ENCODE measurements around the gene HIGD2A.

Gene HIGD2A

GRCh38 chr5:176409765-176410164 lies 21.2 kb downstream of the HIGD2A start:
- WGBS, 2 experiments (ENCODE audit: insufficient coverage in 2 of 2): 92 to 95% methylated on average over 2 to 3 of the region's 4 CpGs
- Histone ChIP-seq H3K9me3 (ENCODE audit: control insufficient read depth, low read length) (no peaks in the 10 kb centered on the region), H3K4me3 (ENCODE audit: extremely low read depth, insufficient read depth, low read length, poor library complexity, severe bottlenecking) (no peak overlapping the region), H3K27ac (ENCODE audit: low read depth, low read length, severe bottlenecking) (no peak overlapping the region), H3K4me1 (ENCODE audit: control insufficient read depth, insufficient read depth, low read length, poor library complexity, severe bottlenecking) (peaks cover 21% of the 10 kb centered on the region), H3K36me3 (ENCODE audit: control insufficient read depth, insufficient read depth, low read length) (peaks cover 58% of the 10 kb centered on the region)

GRCh38 chr5:176410486-176411180 lies 22.1 kb downstream of the HIGD2A start:
- Histone ChIP-seq H3K4me3 (ENCODE audit: extremely low read depth, insufficient read depth, low read length, poor library complexity, severe bottlenecking) (no peak overlapping the region), H3K27ac (ENCODE audit: low read depth, low read length, severe bottlenecking) (no peak overlapping the region), H3K36me3 (ENCODE audit: control insufficient read depth, insufficient read depth, low read length) (peaks cover 50% of the 10 kb centered on the region), H3K4me1 (ENCODE audit: control insufficient read depth, insufficient read depth, low read length, poor library complexity, severe bottlenecking) (peaks cover 25% of the 10 kb centered on the region), H3K9me3 (ENCODE audit: control insufficient read depth, low read length) (no peaks in the 10 kb centered on the region)
- WGBS, 2 experiments (ENCODE audit: insufficient coverage in 2 of 2): 80 to 98% methylated on average over 3 to 4 of the region's 5 CpGs

GRCh38 chr5:176412517-176413254 lies 24.1 kb downstream of the HIGD2A start:
- Histone ChIP-seq H3K36me3 (ENCODE audit: control insufficient read depth, insufficient read depth, low read length) (peaks cover 34% of the 10 kb centered on the region), H3K27ac (ENCODE audit: low read depth, low read length, severe bottlenecking) (no peak overlapping the region), H3K9me3 (ENCODE audit: control insufficient read depth, low read length) (no peaks in the 10 kb centered on the region), H3K4me1 (ENCODE audit: control insufficient read depth, insufficient read depth, low read length, poor library complexity, severe bottlenecking) (peaks cover 25% of the 10 kb centered on the region), H3K4me3 (ENCODE audit: extremely low read depth, insufficient read depth, low read length, poor library complexity, severe bottlenecking) (no peak overlapping the region)
- 88 to 90% methylated on average over 6 to 8 of the region's 10 CpGs for WGBS, 2 experiments (ENCODE audit: insufficient coverage in 2 of 2)

GRCh38 chr5:176413255-176413565 lies 24.7 kb downstream of the HIGD2A start:
- H3K36me3 ChIP-seq (ENCODE audit: control insufficient read depth, insufficient read depth, low read length): peaks cover 30% of the 10 kb centered on the region
- peaks cover 25% of the 10 kb centered on the region for H3K4me1 ChIP-seq (ENCODE audit: control insufficient read depth, insufficient read depth, low read length, poor library complexity, severe bottlenecking)
- H3K27ac ChIP-seq (ENCODE audit: low read depth, low read length, severe bottlenecking): no peak overlapping the region
- 80 to 91% methylated on average over 2 of the region's 2 CpGs for WGBS, 2 experiments (ENCODE audit: insufficient coverage in 2 of 2)
- H3K4me3 ChIP-seq (ENCODE audit: extremely low read depth, insufficient read depth, low read length, poor library complexity, severe bottlenecking): no peak overlapping the region
- H3K9me3 ChIP-seq (ENCODE audit: control insufficient read depth, low read length): no peaks in the 10 kb centered on the region

GRCh38 chr5:176413709-176414191 lies 25.2 kb downstream of the HIGD2A start:
- H3K9me3 ChIP-seq (ENCODE audit: control insufficient read depth, low read length): no peaks in the 10 kb centered on the region
- H3K4me3 ChIP-seq (ENCODE audit: extremely low read depth, insufficient read depth, low read length, poor library complexity, severe bottlenecking): no peak overlapping the region
- no peak overlapping the region for H3K27ac ChIP-seq (ENCODE audit: low read depth, low read length, severe bottlenecking)
- peaks cover 25% of the 10 kb centered on the region for H3K4me1 ChIP-seq (ENCODE audit: control insufficient read depth, insufficient read depth, low read length, poor library complexity, severe bottlenecking)
- H3K36me3 ChIP-seq (ENCODE audit: control insufficient read depth, insufficient read depth, low read length): peaks cover 24% of the 10 kb centered on the region
- 82 to 88% methylated on average over 4 to 6 of the region's 7 CpGs for WGBS, 2 experiments (ENCODE audit: insufficient coverage in 2 of 2)

GRCh38 chr5:176414704-176415103 lies 26.2 kb downstream of the HIGD2A start:
- no peak overlapping the region for H3K4me3 ChIP-seq (ENCODE audit: extremely low read depth, insufficient read depth, low read length, poor library complexity, severe bottlenecking)
- H3K27ac ChIP-seq (ENCODE audit: low read depth, low read length, severe bottlenecking): no peak overlapping the region
- WGBS, 2 experiments (ENCODE audit: insufficient coverage in 2 of 2): 90 to 92% methylated on average over 1 of the region's 3 CpGs
- H3K9me3 ChIP-seq (ENCODE audit: control insufficient read depth, low read length): no peaks in the 10 kb centered on the region
- H3K36me3 ChIP-seq (ENCODE audit: control insufficient read depth, insufficient read depth, low read length): peaks cover 15% of the 10 kb centered on the region
- H3K4me1 ChIP-seq (ENCODE audit: control insufficient read depth, insufficient read depth, low read length, poor library complexity, severe bottlenecking): peaks cover 25% of the 10 kb centered on the region

- peak overlapping the region; percentile 92 for H3K27ac ChIP-seq (ENCODE audit: low read depth, low read length, severe bottlenecking)
- H3K4me1 ChIP-seq (ENCODE audit: control insufficient read depth, insufficient read depth, low read length, poor library complexity, severe bottlenecking): peaks cover 25% of the 10 kb centered on the region
- H3K9me3 ChIP-seq (ENCODE audit: control insufficient read depth, low read length): no peaks in the 10 kb centered on the region
- peaks cover 8% of the 10 kb centered on the region for H3K36me3 ChIP-seq (ENCODE audit: control insufficient read depth, insufficient read depth, low read length)
- 78 to 85% methylated on average over 8 to 10 of the region's 13 CpGs for WGBS, 2 experiments (ENCODE audit: insufficient coverage in 2 of 2)
- H3K4me3 ChIP-seq (ENCODE audit: extremely low read depth, insufficient read depth, low read length, poor library complexity, severe bottlenecking): peak overlapping the region; percentile 75
Measured at GRCh38 chr5:176415240-176415951, 26.8 kb downstream of the HIGD2A start.

- WGBS, 2 experiments (ENCODE audit: insufficient coverage in 2 of 2): 1 to 3% methylated on average over 89 to 98 of the region's 107 CpGs
Measured at GRCh38 chr5:176415952-176416924, 27.7 kb downstream of the HIGD2A start, which contains the start of gene CLTB. CLTB (minus strand) TSS chr5:176416539; CDS start chr5:176416363, 176 bp downstream.

GRCh38 chr5:176416965-176417364 lies 28.4 kb downstream of the HIGD2A start:
- 87 to 92% methylated on average over 8 of the region's 11 CpGs for WGBS, 2 experiments (ENCODE audit: insufficient coverage in 2 of 2)
- Histone ChIP-seq H3K36me3 (ENCODE audit: control insufficient read depth, insufficient read depth, low read length) (peaks cover 6% of the 10 kb centered on the region), H3K27ac (ENCODE audit: low read depth, low read length, severe bottlenecking) (no peak overlapping the region), H3K4me1 (ENCODE audit: control insufficient read depth, insufficient read depth, low read length, poor library complexity, severe bottlenecking) (peaks cover 20% of the 10 kb centered on the region), H3K9me3 (ENCODE audit: control insufficient read depth, low read length) (no peaks in the 10 kb centered on the region), H3K4me3 (ENCODE audit: extremely low read depth, insufficient read depth, low read length, poor library complexity, severe bottlenecking) (peak overlapping the region; percentile 8)

More at GRCh38 chr5:176415952-176416924, 27.7 kb downstream of the HIGD2A start, which contains the start of gene CLTB:
- H3K27ac ChIP-seq (ENCODE audit: low read depth, low read length, severe bottlenecking): peak within 1 kb of the TSS; percentile 92
- H3K4me1 ChIP-seq (ENCODE audit: control insufficient read depth, insufficient read depth, low read length, poor library complexity, severe bottlenecking): peaks cover 25% of the 10 kb centered on the region
- no peaks in the 10 kb centered on the region for H3K9me3 ChIP-seq (ENCODE audit: control insufficient read depth, low read length)
- peaks cover 6% of the 10 kb centered on the region for H3K36me3 ChIP-seq (ENCODE audit: control insufficient read depth, insufficient read depth, low read length)
- peak within 1 kb of the TSS; percentile 75 for H3K4me3 ChIP-seq (ENCODE audit: extremely low read depth, insufficient read depth, low read length, poor library complexity, severe bottlenecking)

- Histone ChIP-seq H3K36me3 (ENCODE audit: control insufficient read depth, insufficient read depth, low read length) (no peaks in the 10 kb centered on the region), H3K4me1 (ENCODE audit: control insufficient read depth, insufficient read depth, low read length, poor library complexity, severe bottlenecking) (peaks cover 8% of the 10 kb centered on the region), H3K9me3 (ENCODE audit: control insufficient read depth, low read length) (peaks cover 7% of the 10 kb centered on the region), H3K4me3 (ENCODE audit: extremely low read depth, insufficient read depth, low read length, poor library complexity, severe bottlenecking) (no peak overlapping the region), H3K27ac (ENCODE audit: low read depth, low read length, severe bottlenecking) (no peak overlapping the region)
- WGBS, 2 experiments (ENCODE audit: insufficient coverage in 2 of 2): 86 to 87% methylated on average over 9 of the region's 9 CpGs
Measured at GRCh38 chr5:176418251-176418650, 29.7 kb downstream of the HIGD2A start.
